Rectal smooth muscle tissue (tissue), 1 donor: ENCODE data around the gene PANK2.
"Not testable (repeated sequence)": the region's sequence is repeated elsewhere in the genome, so short reads cannot be mapped to it uniquely, and the experiment has no call there.

Experiments
- H3K27ac ChIP-seq: one replicate; pipeline ENCODE4 v1.7.0; 2013; ENCODE audit warnings: low read depth, low read length, inconsistent platforms
- H3K27me3 ChIP-seq: one replicate; pipeline ENCODE4 v1.7.0; 2013; ENCODE audit warnings: low read length; ENCODE audit not compliant: control insufficient read depth, insufficient read depth
- H3K36me3 ChIP-seq: one replicate; pipeline ENCODE4 v1.7.0; 2013; ENCODE audit warnings: low read length; ENCODE audit not compliant: control insufficient read depth, insufficient read depth
- H3K4me1 ChIP-seq: one replicate; pipeline ENCODE4 v1.7.0; 2013; ENCODE audit warnings: low read length; ENCODE audit not compliant: control insufficient read depth, insufficient read depth
- H3K4me3 ChIP-seq: one replicate; pipeline ENCODE4 v1.7.0; 2013; ENCODE audit warnings: low read length
- H3K9ac ChIP-seq: one replicate; pipeline ENCODE4 v1.7.0; 2013; ENCODE audit warnings: low read length

The PANK2 gene

GRCh38 chr20:3888622-3889488 is at the start of gene PANK2:
Gene PANK2, plus strand, starts transcription at chr20:3889387.
- peak within 1 kb of the TSS; percentile 87 for H3K4me3 ChIP-seq
- H3K27me3 ChIP-seq, result no peaks in the 10 kb centered on the region
- H3K27ac ChIP-seq, result peak within 1 kb of the TSS; percentile 91
- no peaks in the 10 kb centered on the region for H3K36me3 ChIP-seq
- H3K4me1 ChIP-seq, result peaks cover 7% of the 10 kb centered on the region
- H3K9ac ChIP-seq, result peak within 1 kb of the TSS; percentile 71

- not testable (repeated sequence) for H3K27me3 ChIP-seq
Observed at GRCh38 chr20:3840201-3840600, 49.0 kb upstream of the PANK2 start.

GRCh38 chr20:3842348-3842930 is 46.7 kb upstream of the PANK2 start:
- Histone ChIP-seq H3K4me3 (no peak overlapping the region), H3K36me3 (no peaks in the 10 kb centered on the region), H3K9ac (no peak overlapping the region), H3K27me3 (no peaks in the 10 kb centered on the region), H3K4me1 (peaks cover 4% of the 10 kb centered on the region), H3K27ac (no peak overlapping the region)

More at GRCh38 chr20:3840201-3840600, 49.0 kb upstream of the PANK2 start:
- H3K4me3 ChIP-seq, H3K9ac ChIP-seq, H3K27ac ChIP-seq, H3K36me3 ChIP-seq, H3K4me1 ChIP-seq: not testable (repeated sequence)

- Histone ChIP-seq H3K4me1 (peaks cover 9% of the 10 kb centered on the region), H3K27ac (no peak overlapping the region), H3K9ac (no peak overlapping the region), H3K4me3 (no peak overlapping the region), H3K27me3 (no peaks in the 10 kb centered on the region), H3K36me3 (no peaks in the 10 kb centered on the region)
Observed at GRCh38 chr20:3843490-3843889, 45.7 kb upstream of the PANK2 start.

GRCh38 chr20:3843990-3844619 is 45.1 kb upstream of the PANK2 start:
- not testable (repeated sequence) for H3K9ac ChIP-seq, H3K4me3 ChIP-seq, H3K4me1 ChIP-seq, H3K36me3 ChIP-seq, H3K27me3 ChIP-seq, H3K27ac ChIP-seq

- H3K27me3 ChIP-seq, result no peaks in the 10 kb centered on the region
- H3K36me3 ChIP-seq, result no peaks in the 10 kb centered on the region
- peak overlapping the region; percentile 74 for H3K27ac ChIP-seq
- H3K4me3 ChIP-seq, result peak overlapping the region; percentile 95
- peaks cover 9% of the 10 kb centered on the region for H3K4me1 ChIP-seq
- peak overlapping the region; percentile 72 for H3K9ac ChIP-seq
Observed at GRCh38 chr20:3846378-3846739, 42.8 kb upstream of the PANK2 start.

- H3K27ac ChIP-seq, result peak within 1 kb of the TSS; percentile 74
- H3K9ac ChIP-seq, result peak within 1 kb of the TSS; percentile 94
- H3K4me1 ChIP-seq, result peaks cover 9% of the 10 kb centered on the region
- peak within 1 kb of the TSS; percentile 95 for H3K4me3 ChIP-seq
- H3K36me3 ChIP-seq, result no peaks in the 10 kb centered on the region
- no peaks in the 10 kb centered on the region for H3K27me3 ChIP-seq
Observed at GRCh38 chr20:3846740-3847428, 42.3 kb upstream of the PANK2 start, which contains the start of gene MAVS. Gene MAVS, plus strand, starts transcription at chr20:3846834. Its CDS starts 7,791 bp downstream, at chr20:3854625.

GRCh38 chr20:3847429-3847940 is 41.7 kb upstream of the PANK2 start:
- H3K27ac ChIP-seq, result peak overlapping the region; percentile 74
- peak overlapping the region; percentile 95 for H3K4me3 ChIP-seq
- no peaks in the 10 kb centered on the region for H3K27me3 ChIP-seq
- H3K36me3 ChIP-seq, result no peaks in the 10 kb centered on the region
- H3K4me1 ChIP-seq, result peaks cover 9% of the 10 kb centered on the region
- H3K9ac ChIP-seq, result peak overlapping the region; percentile 94

GRCh38 chr20:3848565-3848964 is 40.6 kb upstream of the PANK2 start:
- H3K9ac ChIP-seq, result no peak overlapping the region
- H3K27ac ChIP-seq, result no peak overlapping the region
- no peak overlapping the region for H3K4me3 ChIP-seq
- H3K27me3 ChIP-seq, result no peaks in the 10 kb centered on the region
- H3K4me1 ChIP-seq, result peaks cover 9% of the 10 kb centered on the region
- H3K36me3 ChIP-seq, result no peaks in the 10 kb centered on the region

GRCh38 chr20:3854462-3854871 is 34.7 kb upstream of the PANK2 start:
- Histone ChIP-seq H3K4me1 (no peaks in the 10 kb centered on the region), H3K27me3 (no peaks in the 10 kb centered on the region), H3K4me3 (no peak overlapping the region), H3K9ac (no peak overlapping the region), H3K36me3 (peaks cover 14% of the 10 kb centered on the region), H3K27ac (no peak overlapping the region)

- H3K27me3 ChIP-seq, result no peaks in the 10 kb centered on the region
- H3K9ac ChIP-seq, result no peak overlapping the region
- H3K4me1 ChIP-seq, result no peaks in the 10 kb centered on the region
- H3K27ac ChIP-seq, result no peak overlapping the region
- H3K4me3 ChIP-seq, result no peak overlapping the region
- H3K36me3 ChIP-seq, result peaks cover 23% of the 10 kb centered on the region
Observed at GRCh38 chr20:3857405-3857804, 31.8 kb upstream of the PANK2 start.

GRCh38 chr20:3858689-3859088 is 30.5 kb upstream of the PANK2 start:
- no peaks in the 10 kb centered on the region for H3K4me1 ChIP-seq
- no peak overlapping the region for H3K4me3 ChIP-seq
- no peak overlapping the region for H3K27ac ChIP-seq
- no peaks in the 10 kb centered on the region for H3K27me3 ChIP-seq
- no peak overlapping the region for H3K9ac ChIP-seq
- peaks cover 36% of the 10 kb centered on the region for H3K36me3 ChIP-seq
